ENCODE results near the gene FOXG1.

DNA sequence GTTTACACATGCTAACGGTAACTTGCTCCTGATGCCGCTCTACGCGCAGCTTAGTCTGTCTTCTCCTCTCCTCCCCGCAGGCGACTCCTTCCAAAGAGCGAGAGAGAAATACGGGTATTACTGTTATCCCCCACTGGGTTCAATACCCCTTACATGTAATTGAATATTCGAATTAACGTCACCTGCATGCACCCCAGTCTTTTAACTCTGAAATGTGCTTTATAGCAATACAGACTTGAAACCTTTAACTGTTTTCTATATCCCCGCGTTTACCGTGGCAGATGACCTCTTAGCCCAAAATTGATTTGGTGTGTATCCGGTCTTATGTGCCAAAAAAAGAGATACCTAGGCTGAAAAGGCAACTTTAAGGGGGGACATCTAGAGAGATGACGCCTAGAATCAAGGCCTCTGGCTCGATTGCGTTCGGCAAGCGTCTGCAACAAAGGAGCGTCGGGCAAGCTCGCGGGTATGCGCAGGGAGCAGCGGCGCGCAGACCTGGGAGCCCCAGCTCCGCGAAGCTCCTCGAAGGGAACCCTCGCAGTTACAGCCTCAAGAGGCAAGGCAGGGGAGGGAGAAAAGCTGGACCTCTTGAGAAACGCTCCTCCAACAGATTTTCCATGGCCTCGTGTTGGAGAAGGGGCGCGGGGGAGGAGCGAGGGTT is 6.8 kb upstream of the FOXG1 start:
- TF ChIP-seq POLR2A (IDR thresholded peaks at IDR 0.05; ENCODE audit: extremely low read depth, insufficient read length) (no peak), CTCF (IDR thresholded peaks at IDR 0.05; ENCODE audit: low read depth, low read length) (no peak), MYC (IDR thresholded peaks at IDR 0.05; ENCODE audit: low read depth, low read length) (no peak)
- TF ChIP-seq, protein P1, sequence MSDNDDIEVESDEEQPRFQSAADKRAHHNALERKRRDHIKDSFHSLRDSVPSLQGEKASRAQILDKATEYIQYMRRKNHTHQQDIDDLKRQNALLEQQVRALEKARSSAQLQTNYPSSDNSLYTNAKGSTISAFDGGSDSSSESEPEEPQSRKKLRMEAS (IDR thresholded peaks at IDR 0.05; ENCODE audit: low read depth, low read length), result no peak

Data from NB4 (cell line).